Prostate gland (tissue), 2 donors: Measurements from ENCODE around the gene PEX26.
A peak's percentile ranks its signal among the peaks of the same experiment; 100 is the strongest.

ENCODE experiments used
- POLR2A ChIP-seq: fragments of 450-650 bp; IDR thresholded peaks from one replicate; pipeline ENCODE4 v1.6.1; 2016; ENCODE audit warnings: antibody characterized with exemption, mild to moderate bottlenecking
- POLR2AphosphoS5 ChIP-seq: sonication (generic); formaldehyde crosslinking; IDR thresholded peaks from one replicate; pipeline ENCODE4 v1.6.1; 2017; ENCODE audit warnings: antibody characterized with exemption
- TF ChIP-seq, protein P1 (sequence below), 4 experiments: fragments of 200-600 bp in 2 of 4; fragments of 450-650 bp in 2 of 4; sonication (generic) in 2 of 4; IDR thresholded peaks; 1 replicate in 3 of 4; 2 replicates in 1 of 4; pipeline ENCODE4 v1.5.1; 2016 to 2019; ENCODE audit warnings: antibody characterized with exemption in 4 of 4, mild to moderate bottlenecking in 2 of 4, moderate library complexity in 2 of 4

DNA sequence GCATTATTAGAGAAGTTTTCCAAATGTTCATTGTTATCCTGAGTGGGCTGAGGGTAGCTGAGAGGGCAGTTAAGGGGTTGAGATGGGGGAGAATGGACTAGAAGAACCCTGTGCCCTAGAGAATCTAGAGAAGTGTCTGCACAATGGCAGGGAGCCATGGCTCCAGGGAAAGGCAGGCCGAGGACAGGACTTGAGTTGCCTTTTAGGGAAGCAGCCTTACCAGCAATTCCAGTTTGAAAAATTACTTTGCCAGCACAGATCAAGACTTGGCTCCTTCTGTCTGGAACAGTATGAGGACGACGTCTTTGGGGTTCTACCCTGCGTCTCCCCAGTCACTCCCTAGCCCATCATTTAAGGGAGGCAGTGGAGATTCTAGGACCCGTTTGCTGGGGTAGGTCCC, 27.7 kb upstream of the PEX26 start:
- TF ChIP-seq, protein P1, sequence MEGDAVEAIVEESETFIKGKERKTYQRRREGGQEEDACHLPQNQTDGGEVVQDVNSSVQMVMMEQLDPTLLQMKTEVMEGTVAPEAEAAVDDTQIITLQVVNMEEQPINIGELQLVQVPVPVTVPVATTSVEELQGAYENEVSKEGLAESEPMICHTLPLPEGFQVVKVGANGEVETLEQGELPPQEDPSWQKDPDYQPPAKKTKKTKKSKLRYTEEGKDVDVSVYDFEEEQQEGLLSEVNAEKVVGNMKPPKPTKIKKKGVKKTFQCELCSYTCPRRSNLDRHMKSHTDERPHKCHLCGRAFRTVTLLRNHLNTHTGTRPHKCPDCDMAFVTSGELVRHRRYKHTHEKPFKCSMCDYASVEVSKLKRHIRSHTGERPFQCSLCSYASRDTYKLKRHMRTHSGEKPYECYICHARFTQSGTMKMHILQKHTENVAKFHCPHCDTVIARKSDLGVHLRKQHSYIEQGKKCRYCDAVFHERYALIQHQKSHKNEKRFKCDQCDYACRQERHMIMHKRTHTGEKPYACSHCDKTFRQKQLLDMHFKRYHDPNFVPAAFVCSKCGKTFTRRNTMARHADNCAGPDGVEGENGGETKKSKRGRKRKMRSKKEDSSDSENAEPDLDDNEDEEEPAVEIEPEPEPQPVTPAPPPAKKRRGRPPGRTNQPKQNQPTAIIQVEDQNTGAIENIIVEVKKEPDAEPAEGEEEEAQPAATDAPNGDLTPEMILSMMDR (IDR thresholded peaks at IDR 0.05) = no peak
- TF ChIP-seq POLR2AphosphoS5 = peak; percentile 90
- no peak for TF ChIP-seq POLR2A
